Measurements from ENCODE around the gene FNTB. TPM values are rescaled to one million over a fixed set of nuclear protein-coding genes. Genes with fewer than 3 reads are reported as not detected.
A peak's percentile ranks its signal among the peaks of the same experiment; 100 is the strongest.

The FNTB gene
- total RNA-seq, 5 donors from 2014 or later (not counting 1 experiment from before 2014, with no cell fraction given) = 9.6 to 14.2 (median 10.4) TPM

- Histone ChIP-seq H3K4me3 (ENCODE audit: control insufficient read depth in 1 of 2, extremely low read depth in 1 of 2, low read length in 1 of 2) (no peak overlapping the region), H3K4me1 (ENCODE audit: control insufficient read depth in 1 of 2, extremely low read depth in 1 of 2, insufficient read depth in 2 of 2, low read length in 2 of 2) (peaks cover 0 to 4% of the 10 kb centered on the region in 2 experiments), H3K9me3 (no peaks in the 10 kb centered on the region), H3K27ac (ENCODE audit: low read length) (no peak overlapping the region), H3K27me3 (replicated peaks in 1 of 2; ENCODE audit: control insufficient read depth in 2 of 2, extremely low read depth in 1 of 2, insufficient read depth in 2 of 2, low read length in 1 of 2) (no peaks in the 10 kb centered on the region), H3K36me3 (ENCODE audit: control insufficient read depth in 2 of 2, extremely low read depth in 1 of 2, insufficient read depth in 1 of 2, low read length in 1 of 2) (peaks cover 13 to 54% of the 10 kb centered on the region in 2 donors)
- Mint-ChIP-seq H3K27me3 (no peaks in the 10 kb centered on the region), H3K36me3 (peaks cover 63% of the 10 kb centered on the region), H3K27ac (no peak overlapping the region), H3K4me1 (peaks cover 18 to 20% (median 19%) of the 10 kb centered on the region in 3 donors), H3K4me3 (no peak overlapping the region), H3K9me3 (no peaks in the 10 kb centered on the region)
- DNase-seq (no peak), ATAC-seq (replicated peaks in 1 of 4) (peak in 1 of 4 experiments; percentile 21)
- ChIA-PET CTCF (no interaction called here), POLR2A (no interaction called here)
- 92% methylated on average over 4 of the region's 12 CpGs for WGBS (ENCODE audit: insufficient coverage)
Observed at GRCh38 chr14:65070471-65070976, 83.8 kb downstream of the FNTB start.

DNA sequence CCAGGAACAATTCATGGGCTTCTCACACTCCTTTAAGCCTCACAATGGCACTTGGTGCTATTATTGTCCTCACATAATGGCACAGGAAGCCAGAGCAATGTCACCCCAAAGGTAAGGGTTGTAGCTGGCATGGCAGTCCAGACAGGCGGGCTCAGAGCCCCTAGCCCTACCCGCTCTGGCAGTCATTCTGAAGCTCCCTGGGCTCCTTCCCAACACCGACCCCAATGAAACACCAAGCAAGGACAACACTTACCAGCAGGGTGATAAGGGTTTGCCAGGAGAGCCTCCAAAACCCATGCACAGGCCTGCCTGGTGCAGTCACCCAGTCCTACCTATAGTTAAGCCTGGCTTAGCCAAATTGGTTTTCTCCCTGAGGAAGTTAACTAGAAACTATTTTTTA, 84.8 kb downstream of the FNTB start:
- peaks cover 0 to 4% of the 10 kb centered on the region in 2 experiments for H3K4me1 ChIP-seq (ENCODE audit: control insufficient read depth in 1 of 2, extremely low read depth in 1 of 2, insufficient read depth in 2 of 2, low read length in 2 of 2)
- ChIA-PET CTCF (no interaction called here), POLR2A (no interaction called here)
- peaks cover 15 to 56% of the 10 kb centered on the region in 2 donors for H3K36me3 ChIP-seq (ENCODE audit: control insufficient read depth in 2 of 2, extremely low read depth in 1 of 2, insufficient read depth in 1 of 2, low read length in 1 of 2)
- no peaks in the 10 kb centered on the region for H3K27me3 ChIP-seq (replicated peaks in 1 of 2; ENCODE audit: control insufficient read depth in 2 of 2, extremely low read depth in 1 of 2, insufficient read depth in 2 of 2, low read length in 1 of 2)
- Mint-ChIP-seq H3K9me3 (no peaks in the 10 kb centered on the region), H3K4me3 (no peak overlapping the region), H3K36me3 (peaks cover 58% of the 10 kb centered on the region), H3K4me1 (peaks cover 21 to 26% (median 24%) of the 10 kb centered on the region in 3 donors), H3K27me3 (no peaks in the 10 kb centered on the region), H3K27ac (no peak overlapping the region)
- no peak for DNase-seq
- no peak overlapping the region for H3K27ac ChIP-seq (ENCODE audit: low read length)
- 95% methylated on average over 3 of the region's 3 CpGs for WGBS (ENCODE audit: insufficient coverage)
- ATAC-seq (replicated peaks in 1 of 4) = no peak
- no peak overlapping the region for H3K4me3 ChIP-seq (ENCODE audit: control insufficient read depth in 1 of 2, extremely low read depth in 1 of 2, low read length in 1 of 2)
- H3K9me3 ChIP-seq = no peaks in the 10 kb centered on the region

DNA sequence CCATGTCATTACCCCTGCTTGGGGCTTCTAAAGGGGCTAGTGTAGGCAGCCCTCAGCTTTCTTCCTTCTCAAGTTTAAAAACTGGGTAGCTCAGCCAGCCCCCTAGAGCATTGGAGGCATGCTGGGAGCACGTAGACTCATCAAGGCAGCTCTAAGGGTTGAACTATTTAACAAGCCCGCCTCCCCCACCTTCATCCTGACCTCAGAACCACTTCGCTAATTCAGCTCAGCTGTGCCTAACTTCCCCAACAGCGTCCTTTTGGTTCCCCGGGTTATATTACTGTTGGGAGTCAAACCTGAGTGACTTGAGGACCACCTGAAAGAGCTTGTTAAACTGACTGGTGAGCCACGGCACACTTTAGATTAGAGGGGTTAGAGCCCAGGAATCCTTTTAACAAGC, 85.6 kb downstream of the FNTB start:
- Mint-ChIP-seq H3K9me3 (no peaks in the 10 kb centered on the region), H3K27me3 (no peaks in the 10 kb centered on the region), H3K27ac (peak overlapping the region in 1 of 2 donors; percentile 48), H3K4me3 (no peak overlapping the region), H3K36me3 (peaks cover 61% of the 10 kb centered on the region), H3K4me1 (peaks cover 21 to 30% (median 25%) of the 10 kb centered on the region in 3 donors)
- ATAC-seq (replicated peaks in 1 of 4) (no peak), DNase-seq (no peak)
- CTCF ChIA-PET = interaction anchor here in 1 of 2 donors (1.0 kb wide), 1 partner anchor 23 kb away, joined by 3 read pairs; no protein-coding TSS in a partner anchor
- Histone ChIP-seq H3K4me1 (ENCODE audit: control insufficient read depth in 1 of 2, extremely low read depth in 1 of 2, insufficient read depth in 2 of 2, low read length in 2 of 2) (peaks cover 0 to 4% of the 10 kb centered on the region in 2 experiments), H3K9me3 (no peaks in the 10 kb centered on the region), H3K4me3 (ENCODE audit: control insufficient read depth in 1 of 2, extremely low read depth in 1 of 2, low read length in 1 of 2) (no peak overlapping the region), H3K36me3 (ENCODE audit: control insufficient read depth in 2 of 2, extremely low read depth in 1 of 2, insufficient read depth in 1 of 2, low read length in 1 of 2) (peaks cover 15 to 60% of the 10 kb centered on the region in 2 donors), H3K27ac (ENCODE audit: low read length) (no peak overlapping the region), H3K27me3 (replicated peaks in 1 of 2; ENCODE audit: control insufficient read depth in 2 of 2, extremely low read depth in 1 of 2, insufficient read depth in 2 of 2, low read length in 1 of 2) (no peaks in the 10 kb centered on the region)
- POLR2A ChIA-PET = no interaction called here
- WGBS (ENCODE audit: insufficient coverage) = 93% methylated on average over 2 of the region's 6 CpGs

GRCh38 chr14:65072937-65073336, 86.2 kb downstream of the FNTB start:
- no peaks in the 10 kb centered on the region for H3K9me3 Mint-ChIP-seq
- Histone ChIP-seq H3K4me3 (ENCODE audit: control insufficient read depth in 1 of 2, extremely low read depth in 1 of 2, low read length in 1 of 2) (no peak overlapping the region), H3K27me3 (replicated peaks in 1 of 2; ENCODE audit: control insufficient read depth in 2 of 2, extremely low read depth in 1 of 2, insufficient read depth in 2 of 2, low read length in 1 of 2) (no peaks in the 10 kb centered on the region), H3K36me3 (ENCODE audit: control insufficient read depth in 2 of 2, extremely low read depth in 1 of 2, insufficient read depth in 1 of 2, low read length in 1 of 2) (peaks cover 20 to 66% of the 10 kb centered on the region in 2 donors), H3K27ac (ENCODE audit: low read length) (no peak overlapping the region), H3K4me1 (ENCODE audit: control insufficient read depth in 1 of 2, extremely low read depth in 1 of 2, insufficient read depth in 2 of 2, low read length in 2 of 2) (peaks cover 0 to 4% of the 10 kb centered on the region in 2 experiments), H3K9me3 (no peaks in the 10 kb centered on the region)
- peaks cover 64% of the 10 kb centered on the region for H3K36me3 Mint-ChIP-seq
- H3K27ac Mint-ChIP-seq = no peak overlapping the region
- ATAC-seq (replicated peaks in 1 of 4) (no peak), DNase-seq (no peak)
- ChIA-PET POLR2A (no interaction called here), CTCF (interaction anchor here in 1 of 2 donors (1.0 kb wide), 1 partner anchor 24 kb away, joined by 3 read pairs; no protein-coding TSS in a partner anchor)
- no CpG with 5 or more reads among the region's 1 CpG for WGBS (ENCODE audit: insufficient coverage)
- no peak overlapping the region for H3K4me3 Mint-ChIP-seq
- H3K27me3 Mint-ChIP-seq = no peaks in the 10 kb centered on the region
- H3K4me1 Mint-ChIP-seq = peaks cover 23 to 34% (median 27%) of the 10 kb centered on the region in 3 donors

- ATAC-seq (replicated peaks in 1 of 4) (no peak), DNase-seq (no peak)
- Mint-ChIP-seq H3K36me3 (peaks cover 57% of the 10 kb centered on the region), H3K27ac (peak overlapping the region in 1 of 2 donors; percentile 5), H3K9me3 (no peaks in the 10 kb centered on the region), H3K27me3 (no peaks in the 10 kb centered on the region), H3K4me3 (no peak overlapping the region), H3K4me1 (peaks cover 23 to 34% (median 27%) of the 10 kb centered on the region in 3 donors)
- H3K36me3 ChIP-seq (ENCODE audit: control insufficient read depth in 2 of 2, extremely low read depth in 1 of 2, insufficient read depth in 1 of 2, low read length in 1 of 2) = peaks cover 20 to 70% of the 10 kb centered on the region in 2 donors
- CTCF ChIA-PET = interaction anchor here in 1 of 2 donors (1.1 kb wide), 1 partner anchor 29 kb away, joined by 4 read pairs; the partner anchor contains the start of gene MAX
- no peaks in the 10 kb centered on the region for H3K27me3 ChIP-seq (replicated peaks in 1 of 2; ENCODE audit: control insufficient read depth in 2 of 2, extremely low read depth in 1 of 2, insufficient read depth in 2 of 2, low read length in 1 of 2)
- H3K27ac ChIP-seq (ENCODE audit: low read length) = no peak overlapping the region
- H3K9me3 ChIP-seq = no peaks in the 10 kb centered on the region
- H3K4me1 ChIP-seq (ENCODE audit: control insufficient read depth in 1 of 2, extremely low read depth in 1 of 2, insufficient read depth in 2 of 2, low read length in 2 of 2) = peaks cover 0 to 4% of the 10 kb centered on the region in 2 experiments
- POLR2A ChIA-PET = interaction anchor here in 1 of 2 donors (0.6 kb wide), 1 partner anchor 84 kb away, joined by 6 read pairs; no protein-coding TSS in a partner anchor
- H3K4me3 ChIP-seq (ENCODE audit: control insufficient read depth in 1 of 2, extremely low read depth in 1 of 2, low read length in 1 of 2) = no peak overlapping the region
- 100% methylated on average over 3 of the region's 4 CpGs for WGBS (ENCODE audit: insufficient coverage)
Observed at GRCh38 chr14:65073605-65074201, 87.0 kb downstream of the FNTB start.

DNA sequence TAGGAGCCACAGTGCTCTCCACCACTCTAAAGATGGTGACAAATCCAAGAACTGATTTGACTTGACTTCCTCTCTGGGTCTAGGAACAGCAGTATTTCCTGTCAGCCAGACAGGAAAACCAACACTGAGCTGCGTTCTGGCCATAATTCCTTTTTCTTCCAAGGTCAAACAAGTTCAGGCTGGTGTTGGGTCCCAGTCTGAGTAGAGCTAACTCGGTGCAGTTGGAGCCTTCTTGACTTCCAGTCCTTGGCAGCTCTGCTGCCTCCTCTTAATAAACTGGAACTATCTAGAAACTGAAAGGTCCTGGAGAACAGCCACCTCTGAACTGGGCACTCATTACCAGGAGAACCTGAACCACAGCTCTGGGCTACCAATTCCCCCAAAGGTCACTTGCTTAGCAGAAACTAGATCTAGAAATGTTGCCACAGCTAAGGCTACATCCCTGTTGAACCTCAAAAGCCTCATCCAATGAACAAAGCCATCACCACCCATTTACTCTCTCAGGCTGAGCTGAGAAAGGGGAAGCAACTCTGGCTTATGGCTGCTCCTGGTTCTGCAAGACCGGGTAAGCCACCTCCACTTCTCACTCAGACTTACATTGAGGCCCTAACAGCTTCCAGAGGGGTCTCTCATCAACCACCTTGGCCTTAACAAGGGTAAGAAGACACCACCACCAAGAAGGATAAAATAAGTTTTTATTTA, 87.9 kb downstream of the FNTB start:
- ChIA-PET POLR2A (no interaction called here), CTCF (interaction anchor here in 1 of 2 donors (1.1 kb wide), 1 partner anchor 28 kb away, joined by 4 read pairs; the partner anchor contains the start of gene MAX)
- Mint-ChIP-seq H3K4me1 (peaks cover 31 to 42% (median 34%) of the 10 kb centered on the region in 3 donors), H3K36me3 (peaks cover 62% of the 10 kb centered on the region), H3K27ac (peak overlapping the region; percentile 41), H3K27me3 (no peaks in the 10 kb centered on the region), H3K4me3 (no peak overlapping the region), H3K9me3 (no peaks in the 10 kb centered on the region)
- H3K27ac ChIP-seq (ENCODE audit: low read length) = no peak overlapping the region
- H3K4me3 ChIP-seq (ENCODE audit: control insufficient read depth in 1 of 2, extremely low read depth in 1 of 2, low read length in 1 of 2) = no peak overlapping the region
- 24% methylated on average over 3 of the region's 3 CpGs for WGBS (ENCODE audit: insufficient coverage)
- H3K27me3 ChIP-seq (replicated peaks in 1 of 2; ENCODE audit: control insufficient read depth in 2 of 2, extremely low read depth in 1 of 2, insufficient read depth in 2 of 2, low read length in 1 of 2) = no peaks in the 10 kb centered on the region
- DNase-seq (peak in 1 of 35 experiments; percentile 6), ATAC-seq (replicated peaks in 1 of 4) (no peak)
- H3K9me3 ChIP-seq = no peaks in the 10 kb centered on the region
- peaks cover 20 to 74% of the 10 kb centered on the region in 2 donors for H3K36me3 ChIP-seq (ENCODE audit: control insufficient read depth in 2 of 2, extremely low read depth in 1 of 2, insufficient read depth in 1 of 2, low read length in 1 of 2)
- H3K4me1 ChIP-seq (ENCODE audit: control insufficient read depth in 1 of 2, extremely low read depth in 1 of 2, insufficient read depth in 2 of 2, low read length in 2 of 2) = peaks cover 4 to 10% of the 10 kb centered on the region in 2 experiments

Measured in T-cell (primary cell).